ENCODE data around the gene MTHFD1L.

MTHFD1L gene

GRCh38 chr6:150934380-150934779 is 68.9 kb downstream of the MTHFD1L start:
- no peak for DNase-seq (ENCODE audit: low read depth)

- no peak for DNase-seq (ENCODE audit: low read depth)
Measured at GRCh38 chr6:150936021-150936555, 70.6 kb downstream of the MTHFD1L start.

GRCh38 chr6:150937132-150937906 is 71.8 kb downstream of the MTHFD1L start:
- no peak for DNase-seq (ENCODE audit: low read depth)

GRCh38 chr6:150939399-150939798 is 73.9 kb downstream of the MTHFD1L start:
- no peak for DNase-seq (ENCODE audit: low read depth)

- DNase-seq (ENCODE audit: low read depth) = no peak
Measured at GRCh38 chr6:150940941-150941340, 75.4 kb downstream of the MTHFD1L start.

DNA sequence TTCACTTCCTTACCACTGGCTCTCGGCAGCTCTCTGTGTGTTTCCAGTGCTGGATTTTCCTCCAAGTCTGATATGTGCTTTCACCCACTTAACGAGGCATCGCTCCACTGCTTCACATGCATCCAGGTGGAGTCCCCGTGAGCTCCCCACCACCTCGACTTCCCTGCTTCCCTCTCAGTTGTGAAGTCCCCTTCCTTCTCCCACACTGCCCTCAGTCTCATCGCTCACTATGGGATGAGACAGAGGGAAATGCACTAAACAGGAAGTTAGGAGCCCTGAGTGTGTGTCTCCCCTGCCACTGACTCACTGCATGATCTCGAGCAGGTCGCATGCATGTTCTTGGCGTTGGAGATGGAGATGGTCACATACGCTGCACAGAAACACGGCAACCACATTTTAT is 84.0 kb downstream of the MTHFD1L start:
- no peak for DNase-seq (ENCODE audit: low read depth)

- DNase-seq (ENCODE audit: low read depth) = no peak
Measured at GRCh38 chr6:150953851-150954250, 88.3 kb downstream of the MTHFD1L start.

- DNase-seq (ENCODE audit: low read depth) = no peak
Measured at GRCh38 chr6:150959166-150959565, 93.7 kb downstream of the MTHFD1L start.

GRCh38 chr6:150962436-150962835 is 96.9 kb downstream of the MTHFD1L start:
- DNase-seq (ENCODE audit: low read depth) = no peak

- no peak for DNase-seq (ENCODE audit: low read depth)
Measured at GRCh38 chr6:150964765-150965164, 99.3 kb downstream of the MTHFD1L start.

DNA sequence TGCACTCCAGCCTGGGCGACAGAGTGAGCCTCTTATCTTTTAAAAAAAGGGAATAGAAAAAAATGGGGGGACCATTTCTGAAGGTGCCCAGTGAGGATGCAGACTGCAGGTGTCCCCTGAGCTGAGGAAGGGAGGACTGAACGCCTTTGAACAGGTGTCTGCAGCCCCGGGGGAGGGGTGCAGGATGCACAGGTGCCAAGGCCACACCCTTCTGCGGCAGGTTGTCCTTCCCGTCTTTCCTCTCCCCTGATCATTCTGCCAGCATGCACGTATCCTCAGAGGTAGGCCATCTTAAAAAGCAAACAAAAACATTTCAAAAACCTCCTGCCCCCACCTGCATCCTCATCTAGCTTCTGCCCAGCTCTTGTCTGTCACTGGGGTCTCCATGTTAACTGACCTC is 101.3 kb downstream of the MTHFD1L start:
- no peak for DNase-seq (ENCODE audit: low read depth)

DNA sequence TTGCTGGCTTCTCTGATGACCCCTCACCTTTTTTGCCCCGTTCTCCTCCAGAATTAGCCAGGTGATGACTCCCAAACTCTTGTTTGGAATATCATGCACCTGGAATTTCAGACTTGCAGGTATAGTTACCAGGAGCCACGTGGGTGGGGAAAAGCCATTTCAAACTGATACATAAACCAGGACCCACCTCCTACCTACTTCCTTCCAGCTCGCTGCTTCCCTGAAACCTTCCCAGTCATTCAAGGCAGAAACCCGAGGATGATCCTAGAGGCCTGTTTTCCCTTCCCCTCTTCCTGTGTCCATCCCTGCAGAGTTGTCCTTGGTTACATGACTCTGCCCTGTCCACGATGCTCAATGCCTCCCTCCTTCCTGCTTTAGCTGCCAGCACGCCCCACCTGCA is 101.9 kb downstream of the MTHFD1L start:
- DNase-seq (ENCODE audit: low read depth) = no peak

DNA sequence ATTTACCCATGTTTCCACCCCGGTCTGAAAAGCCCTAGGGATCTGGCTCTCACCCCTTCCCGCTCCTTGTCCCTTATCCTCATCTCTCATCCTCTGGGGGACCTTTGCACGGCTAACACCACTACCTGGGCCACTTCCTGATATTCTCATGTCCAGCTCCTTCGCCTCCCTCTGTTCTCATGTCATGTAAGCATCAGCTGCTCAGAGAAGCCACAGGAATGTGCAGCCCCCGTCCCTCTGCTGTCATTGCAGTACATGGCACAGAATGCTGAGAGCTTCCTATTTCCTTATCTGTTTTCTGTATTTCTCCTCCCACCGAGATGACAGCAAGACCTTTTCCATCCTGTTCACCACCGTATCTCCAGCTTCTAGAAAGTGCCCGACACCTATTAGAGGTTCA is 102.4 kb downstream of the MTHFD1L start:
- DNase-seq (ENCODE audit: low read depth) = no peak

DNA sequence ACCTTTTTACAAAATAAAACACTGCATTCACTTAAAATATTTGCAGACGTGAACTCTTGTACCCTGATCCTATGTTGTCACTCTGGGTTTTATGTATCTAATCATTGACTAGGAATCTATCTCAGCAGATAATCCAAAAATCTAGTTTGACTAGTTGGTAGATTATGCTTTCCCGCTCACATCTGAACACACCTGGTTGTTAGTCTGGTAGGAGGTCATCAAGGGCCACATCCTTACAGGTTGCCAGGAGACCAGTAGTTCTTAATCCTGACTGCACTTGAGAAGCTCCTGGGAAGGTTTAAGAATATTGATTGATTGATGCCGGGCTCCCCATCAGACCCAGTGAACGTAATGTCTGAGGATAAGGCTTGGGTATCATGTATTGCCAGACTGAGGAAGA is 104.4 kb downstream of the MTHFD1L start:
- no peak for DNase-seq (ENCODE audit: low read depth)

- DNase-seq (ENCODE audit: low read depth) = no peak
Measured at GRCh38 chr6:150971219-150971618, 105.7 kb downstream of the MTHFD1L start.

DNA sequence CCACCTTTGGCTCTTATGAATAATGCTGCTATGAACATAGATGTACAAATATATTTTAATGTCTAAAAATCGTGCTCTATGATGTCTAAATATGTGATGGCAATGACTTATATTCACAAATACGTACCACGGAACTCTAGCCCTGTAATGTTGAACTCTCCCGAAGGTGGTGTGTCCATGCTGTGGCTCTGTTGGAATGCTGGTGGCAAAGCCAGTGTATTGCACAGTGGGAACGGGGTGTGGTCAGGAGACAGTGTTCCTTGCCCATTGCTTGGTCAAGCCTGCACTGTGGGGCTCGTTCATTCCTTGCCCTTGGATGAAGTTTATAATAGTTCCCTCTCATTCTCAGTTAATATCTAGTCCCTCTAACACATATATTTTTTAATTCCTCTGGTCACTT is 109.6 kb downstream of the MTHFD1L start:
- DNase-seq (ENCODE audit: low read depth) = no peak

- no peak for DNase-seq (ENCODE audit: low read depth)
Measured at GRCh38 chr6:150977281-150977680, 111.8 kb downstream of the MTHFD1L start.

- DNase-seq (ENCODE audit: low read depth) = no peak
Measured at GRCh38 chr6:150978624-150979023, 113.1 kb downstream of the MTHFD1L start.

DNA sequence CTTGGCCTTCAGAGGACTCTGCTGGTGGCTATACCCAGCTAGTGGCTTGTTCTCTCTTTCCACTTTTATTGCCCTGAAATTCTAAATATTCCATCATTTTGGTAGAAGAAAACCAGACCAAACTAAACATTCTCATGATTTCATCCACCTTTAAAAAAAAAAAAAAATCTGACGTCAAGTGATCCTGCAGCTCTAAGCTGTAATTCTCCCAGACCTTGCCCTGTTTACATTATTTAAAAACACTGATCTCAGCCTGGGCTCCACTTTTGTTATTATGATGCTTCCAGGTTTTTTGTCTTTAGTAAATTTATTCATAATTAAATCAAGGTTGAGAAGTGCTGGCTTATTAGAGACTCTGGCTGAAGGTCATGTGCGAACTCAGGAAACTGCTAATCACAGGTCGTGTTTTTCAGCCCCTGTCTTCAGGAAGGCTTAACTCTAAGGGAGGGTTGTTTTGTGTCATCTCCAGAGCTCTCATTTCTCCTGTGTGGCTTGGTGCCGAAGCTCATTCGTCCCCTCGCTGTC is 114.4 kb downstream of the MTHFD1L start:
- DNase-seq (ENCODE audit: low read depth) = no peak

GRCh38 chr6:150981095-150981494 is 115.6 kb downstream of the MTHFD1L start:
- DNase-seq (ENCODE audit: low read depth) = no peak

DNA sequence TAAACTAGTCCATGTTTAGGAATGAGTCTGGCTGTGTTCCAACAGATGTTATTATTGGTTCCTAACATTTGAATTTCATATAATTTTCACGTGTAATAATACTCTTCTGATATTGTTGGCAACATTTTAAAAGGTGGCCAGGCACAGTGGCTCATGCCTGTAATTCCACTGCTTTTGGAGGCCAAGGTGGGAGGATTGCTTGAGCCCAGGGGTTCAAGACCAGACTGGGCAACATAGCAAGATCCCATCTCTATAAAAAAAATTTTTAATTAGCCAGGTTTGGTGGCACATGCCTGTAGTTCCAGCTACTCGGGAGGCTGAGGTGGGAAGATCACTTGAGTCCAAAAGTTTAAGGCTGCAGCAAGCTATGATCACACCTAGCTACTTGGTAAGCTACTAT is 116.2 kb downstream of the MTHFD1L start:
- DNase-seq (ENCODE audit: low read depth) = no peak

GRCh38 chr6:150987371-150987828 is 121.9 kb downstream of the MTHFD1L start:
- no peak for DNase-seq (ENCODE audit: low read depth)

GRCh38 chr6:150987855-150988464 is 122.5 kb downstream of the MTHFD1L start:
- no peak for DNase-seq (ENCODE audit: low read depth)
